ENCODE measurements around the gene AMH.

The AMH gene

GRCh38 chr19:2235381-2236063 lies 13.6 kb upstream of the AMH start:
- DNase-seq (ENCODE audit: low spot score): no peak

GRCh38 chr19:2236064-2236313 lies 13.1 kb upstream of the AMH start:
- no peak for DNase-seq (ENCODE audit: low spot score)

DNA sequence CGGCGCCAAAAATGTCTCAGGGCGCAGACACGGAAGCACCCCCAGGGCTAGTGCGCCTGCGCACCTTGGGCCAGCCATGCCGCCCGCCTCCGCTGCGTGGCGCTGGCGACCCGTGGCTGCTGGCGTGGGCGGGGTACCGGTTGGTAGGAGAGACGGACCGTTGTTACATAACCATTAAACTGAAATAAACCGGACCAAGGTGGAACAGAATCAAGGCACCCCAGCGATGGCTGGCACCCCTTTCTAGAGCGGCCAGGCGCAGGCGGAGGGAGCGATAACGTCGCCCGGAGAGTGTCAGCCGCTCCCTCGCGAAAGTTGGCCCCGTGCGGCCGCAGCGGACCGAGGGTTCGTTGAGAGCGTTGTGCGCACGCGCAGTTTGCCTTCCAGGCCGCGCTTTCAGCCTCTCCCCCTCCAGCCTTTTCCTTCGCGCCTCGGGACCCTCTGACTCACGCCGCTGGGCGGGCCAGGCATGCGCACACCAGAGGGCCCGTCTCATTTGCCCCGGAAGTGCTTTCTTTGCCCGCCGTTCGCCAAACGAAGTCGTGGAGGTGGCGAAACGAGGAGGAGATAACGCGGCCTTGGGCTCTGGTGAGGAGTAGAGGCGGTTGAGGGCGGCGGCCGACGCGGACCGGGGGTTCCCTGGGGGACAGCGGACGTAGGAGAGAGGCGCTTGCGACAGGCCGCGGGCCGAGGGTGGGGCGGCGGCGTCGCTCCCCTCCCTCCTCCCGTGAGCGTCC lies 12.6 kb upstream of the AMH start, which contains the start of the genes PLEKHJ1 and SF3A2:
PLEKHJ1 (minus strand) TSS at position 16 of the 737 bp plus-strand sequence. CDS start 81 bp downstream, outside the sequence.
SF3A2 (plus strand) TSS at position 511 of the 737 bp plus-strand sequence. CDS start 6,595 bp downstream, outside the sequence.
- DNase-seq (ENCODE audit: low spot score): peak; percentile 98

- no peak for DNase-seq (ENCODE audit: low spot score)
These were observed 11.9 kb upstream of the AMH start for GRCh38 chr19:2237051-2237868.

DNA sequence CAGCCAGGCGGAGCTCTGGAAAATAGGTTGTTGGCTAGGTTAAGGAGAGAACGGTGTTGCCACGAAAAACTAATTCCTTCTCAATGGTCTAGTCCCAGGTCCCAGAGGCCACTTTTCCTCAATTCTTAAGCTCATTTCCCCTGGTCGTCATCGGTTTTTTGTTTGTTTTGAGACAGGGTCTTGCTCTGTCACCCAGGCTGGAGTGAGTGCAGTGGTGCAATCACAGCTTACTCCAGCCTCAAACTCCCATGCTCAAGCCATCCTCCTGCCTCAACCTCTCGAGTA lies 11.3 kb upstream of the AMH start:
- no peak for DNase-seq (ENCODE audit: low spot score)

GRCh38 chr19:2239173-2239572 lies 9.9 kb upstream of the AMH start:
- no peak for DNase-seq (ENCODE audit: low spot score)

- DNase-seq (ENCODE audit: low spot score): peak; percentile 57
These were observed 9.1 kb upstream of the AMH start for GRCh38 chr19:2239771-2240770.

DNA sequence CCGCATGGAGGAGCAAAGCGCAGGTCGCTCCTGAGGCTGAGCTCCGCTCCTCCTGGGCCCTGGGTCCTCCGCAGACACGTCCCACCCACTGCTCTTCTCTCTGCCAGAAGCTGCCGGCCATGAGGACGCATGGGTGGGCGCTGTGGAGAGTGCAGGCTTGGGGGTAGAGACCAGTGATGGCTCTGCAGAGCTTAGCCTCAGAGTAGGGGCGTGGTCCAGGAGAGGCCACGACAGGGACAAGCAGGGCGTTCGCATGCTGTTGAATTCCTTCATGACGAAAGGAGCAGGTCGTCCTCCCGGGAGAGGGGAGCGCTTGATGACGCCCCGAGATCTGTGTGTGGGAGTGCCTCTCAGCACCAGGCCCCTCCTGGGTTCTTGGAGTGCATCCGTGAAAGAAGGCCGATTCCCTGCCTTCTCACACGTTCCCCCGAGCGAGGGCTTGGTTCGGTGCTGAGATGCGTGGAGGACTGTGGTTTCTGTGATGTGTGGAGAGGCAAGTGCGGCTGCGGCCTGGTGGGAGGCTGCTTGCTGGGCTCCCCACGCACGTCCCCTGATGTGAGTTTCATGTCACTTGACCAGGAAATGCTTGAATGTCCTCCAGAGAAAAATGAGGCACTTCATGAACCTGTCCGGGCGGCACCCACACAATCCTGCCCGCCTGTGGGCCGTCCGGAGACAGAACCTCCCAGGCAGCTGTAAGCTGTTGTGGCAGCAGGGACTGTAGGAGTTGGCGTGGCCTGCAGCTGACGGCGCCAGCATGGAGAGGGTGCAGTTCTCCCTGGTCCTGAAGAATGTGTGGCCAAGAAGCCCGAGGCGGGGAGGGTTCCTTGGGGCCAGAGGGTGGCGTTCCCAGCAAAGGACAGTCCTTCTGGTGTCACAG lies 8.0 kb upstream of the AMH start:
- DNase-seq (ENCODE audit: low spot score): no peak

- DNase-seq (ENCODE audit: low spot score): no peak
These were observed 7.0 kb upstream of the AMH start for GRCh38 chr19:2242092-2242537.

DNA sequence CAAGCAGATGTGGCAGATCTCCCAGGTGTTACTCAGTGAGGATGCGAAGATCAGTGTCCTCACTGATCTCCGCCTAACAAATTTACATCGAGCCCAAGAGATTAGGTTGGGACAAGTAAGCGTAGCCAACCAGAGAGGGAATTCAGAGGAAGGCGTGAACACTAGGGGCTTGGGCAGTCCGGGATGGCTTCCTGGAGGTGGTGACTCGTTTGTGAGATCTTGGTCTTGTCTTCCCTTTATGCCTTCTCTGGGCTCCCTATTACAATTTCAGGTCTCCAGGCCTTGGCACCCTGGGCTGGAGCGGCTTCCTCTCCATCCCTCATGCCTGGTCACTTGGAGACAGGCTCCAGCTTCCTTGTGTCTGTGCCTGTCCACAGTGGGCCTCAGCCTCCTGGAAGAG lies 6.3 kb upstream of the AMH start:
- DNase-seq (ENCODE audit: low spot score): no peak

GRCh38 chr19:2243274-2244124 lies 5.6 kb upstream of the AMH start:
- no peak for DNase-seq (ENCODE audit: low spot score)

DNA sequence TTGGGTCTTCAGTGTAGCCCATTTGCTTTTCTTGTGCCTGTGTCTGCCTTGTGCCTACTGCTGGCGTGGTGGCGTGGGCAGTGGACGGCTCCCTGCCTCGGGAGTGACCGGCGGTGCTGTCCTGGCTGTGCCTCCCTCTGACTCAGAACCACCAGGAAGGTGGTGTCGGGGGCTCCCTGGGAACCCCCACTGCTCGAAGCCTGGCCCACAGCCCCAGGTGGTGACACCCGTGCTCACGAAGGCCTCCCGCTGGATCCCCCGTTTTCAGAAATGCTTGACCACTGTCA lies 5.1 kb upstream of the AMH start:
- DNase-seq (ENCODE audit: low spot score): no peak

- DNase-seq (ENCODE audit: low spot score): no peak
These were observed 4.6 kb upstream of the AMH start for GRCh38 chr19:2244486-2244885.

DNA sequence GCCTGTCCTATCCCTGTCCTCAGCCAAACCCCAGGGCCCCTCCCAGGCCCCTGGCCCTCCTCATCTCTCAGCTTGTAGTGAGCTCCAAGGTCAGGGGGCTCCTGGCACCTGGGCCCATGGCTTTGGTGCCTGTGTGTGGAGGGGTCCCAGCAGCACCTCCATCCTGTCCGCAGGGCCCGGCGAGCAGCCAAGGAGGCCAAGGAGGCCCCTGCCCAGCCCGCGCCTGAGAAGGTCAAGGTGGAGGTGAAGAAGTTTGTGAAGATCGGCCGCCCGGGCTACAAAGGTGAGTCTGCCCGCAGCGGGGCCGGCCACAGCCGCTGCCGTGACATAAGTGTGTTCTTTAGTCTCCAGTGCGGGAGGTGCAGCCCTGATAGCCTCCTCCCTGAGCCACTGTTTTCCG lies 3.9 kb upstream of the AMH start:
- no peak for DNase-seq (ENCODE audit: low spot score)

GRCh38 chr19:2246014-2246620 lies 3.0 kb upstream of the AMH start:
- DNase-seq (ENCODE audit: low spot score): no peak

- no peak for DNase-seq (ENCODE audit: low spot score)
These were observed 2.2 kb upstream of the AMH start for GRCh38 chr19:2246801-2247361.

DNA sequence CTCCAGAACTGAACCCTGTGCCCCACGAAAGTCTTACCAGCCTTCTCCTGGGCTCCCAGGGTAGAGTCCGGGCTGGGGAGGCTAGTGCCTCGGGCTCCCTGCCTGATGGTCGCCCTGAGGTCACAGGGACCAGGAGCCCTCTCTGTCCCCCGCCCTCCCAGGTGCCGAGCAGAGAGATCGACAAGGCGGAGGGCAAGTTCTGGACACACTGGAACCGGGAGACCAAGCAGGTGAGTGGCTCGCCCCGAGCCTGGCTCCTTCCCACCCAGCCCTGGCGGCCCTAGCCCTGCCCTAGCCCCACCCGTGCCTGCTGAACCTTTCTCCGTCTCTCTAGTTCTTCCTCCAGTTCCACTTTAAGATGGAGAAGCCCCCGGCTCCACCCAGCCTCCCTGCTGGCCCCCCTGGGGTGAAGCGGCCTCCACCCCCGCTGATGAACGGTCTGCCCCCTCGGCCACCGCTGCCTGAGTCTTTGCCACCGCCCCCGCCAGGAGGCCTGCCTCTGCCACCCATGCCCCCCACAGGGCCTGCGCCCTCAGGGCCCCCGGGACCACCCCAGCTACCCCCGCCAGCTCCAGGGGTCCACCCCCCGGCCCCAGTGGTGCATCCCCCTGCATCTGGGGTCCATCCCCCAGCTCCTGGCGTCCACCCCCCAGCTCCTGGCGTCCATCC lies 1.6 kb upstream of the AMH start:
- DNase-seq (ENCODE audit: low spot score): no peak

- DNase-seq (ENCODE audit: low spot score): no peak
These were observed 750 bp upstream of the AMH start for GRCh38 chr19:2248136-2249009.

Data from CD4-positive, alpha-beta T cell treated with Interleukin-2 at 100 ng/mL for 4 hours (primary cell).